Epidermal melanocyte (primary cell): ENCODE results near the gene ARL5A.

Source experiments
- DNase-seq: peaks from one replicate; pipeline ENCODE4 v3.0.0; 2011; ENCODE audit warnings: low spot score; ENCODE audit not compliant: insufficient read length

Gene ARL5A

GRCh38 chr2:151767536-151767935, 60.7 kb downstream of the ARL5A start:
- DNase-seq = no peak

- DNase-seq = no peak
Observed at GRCh38 chr2:151766437-151767153, 61.6 kb downstream of the ARL5A start.

GRCh38 chr2:151765760-151766410, 62.3 kb downstream of the ARL5A start:
- no peak for DNase-seq

GRCh38 chr2:151762694-151763093, 65.5 kb downstream of the ARL5A start:
- no peak for DNase-seq

- no peak for DNase-seq
Observed at GRCh38 chr2:151761687-151762086, 66.5 kb downstream of the ARL5A start.

GRCh38 chr2:151761193-151761592, 67.0 kb downstream of the ARL5A start:
- no peak for DNase-seq

- DNase-seq = no peak
Observed at GRCh38 chr2:151760139-151760650, 68.0 kb downstream of the ARL5A start.

GRCh38 chr2:151758744-151759143, 69.5 kb downstream of the ARL5A start:
- no peak for DNase-seq

- no peak for DNase-seq
Observed at GRCh38 chr2:151757861-151758260, 70.4 kb downstream of the ARL5A start.

GRCh38 chr2:151756820-151757219, 71.4 kb downstream of the ARL5A start:
- no peak for DNase-seq

- no peak for DNase-seq
Observed at GRCh38 chr2:151754253-151754897, 73.8 kb downstream of the ARL5A start.

GRCh38 chr2:151753540-151753939, 74.7 kb downstream of the ARL5A start:
- no peak for DNase-seq
